Esophagus squamous epithelium (tissue), 5 donors: Measurements from ENCODE around the gene NCOA5. TPM values are rescaled to one million over a fixed set of nuclear protein-coding genes. Genes with fewer than 3 reads are reported as not detected.

Source experiments
- DNase-seq: peaks from one replicate; lab custom pipeline; 2025; lab: John Stamatoyannopoulos, UW
- H3K27ac ChIP-seq, 4 donors: fragments of 200-600 bp; sonication (generic); one replicate each; pipeline ENCODE4 v1.5.1; 2016 to 2019; ENCODE audit warnings: mild to moderate bottlenecking in 1 of 4
- H3K27me3 ChIP-seq, 4 donors: fragments of 200-600 bp; sonication (generic); 1 replicate in 3 of 4; 2 replicates in 1 of 4; pipeline versions ENCODE4 v1.5.1 to v1.6.0; 2017 to 2021; ENCODE audit warnings: antibody characterized with exemption in 1 of 4
- H3K36me3 ChIP-seq, 3 donors: fragments of 200-600 bp; sonication (generic); one replicate each; pipeline ENCODE4 v1.5.1; 2016 to 2019
- H3K4me1 ChIP-seq, 3 donors: fragments of 200-600 bp; sonication (generic); one replicate each; pipeline ENCODE4 v1.5.1; 2017 to 2019
- H3K4me3 ChIP-seq, 4 donors: fragments of 200-600 bp; sonication (generic); 1 replicate in 3 of 4; 2 replicates in 1 of 4; pipeline ENCODE4 v1.5.1; 2016 to 2019; ENCODE audit warnings: mild to moderate bottlenecking in 2 of 4, moderate library complexity in 1 of 4
- H3K9me3 ChIP-seq, 3 donors: fragments of 200-600 bp; sonication (generic); one replicate each; pipeline ENCODE4 v1.5.1; 2016 to 2019
- POLR2A ChIP-seq, 4 donors: fragments of 450-650 bp; IDR thresholded peaks; one replicate each; pipeline ENCODE4 v1.6.1; 2017; ENCODE audit warnings: antibody characterized with exemption in 4 of 4, mild to moderate bottlenecking in 4 of 4, moderate library complexity in 3 of 4
- WGBS, 2 donors: methylation state at CpG; one replicate each; pipeline ENCODE4 v1.1.5; 2018; 5-methylcytosine and 5-hydroxymethylcytosine counted together
- intact Hi-C: fragments of 100-400 bp; cut with DNase I; formaldehyde crosslinking; loops from one replicate; pipeline ENCODE4 v1.15.0; 2022
- total RNA-seq, 4 donors: library from RNA; depleted of rRNA; stranded (reverse); fragments of >200 nt; gene quantifications; one replicate each; pipeline ENCODE4 v1.1.0, GENCODE V29; 2016
- TF ChIP-seq, protein P1 (sequence below), 6 experiments: fragments of 450-650 bp in 4 of 6; fragments of 200-600 bp in 2 of 6; sonication (generic) in 2 of 6; IDR thresholded peaks; one replicate each; pipeline ENCODE4 v1.5.1; 2016 to 2019; ENCODE audit warnings: antibody characterized with exemption in 6 of 6, mild to moderate bottlenecking in 4 of 6, moderate library complexity in 4 of 6
- donor health status: DM: yes; HTN: yes; CAD: no.

The NCOA5 gene
- total RNA-seq, 4 donors from 2014 or later: 20.7 to 29.8 (median 22.3) TPM

DNA sequence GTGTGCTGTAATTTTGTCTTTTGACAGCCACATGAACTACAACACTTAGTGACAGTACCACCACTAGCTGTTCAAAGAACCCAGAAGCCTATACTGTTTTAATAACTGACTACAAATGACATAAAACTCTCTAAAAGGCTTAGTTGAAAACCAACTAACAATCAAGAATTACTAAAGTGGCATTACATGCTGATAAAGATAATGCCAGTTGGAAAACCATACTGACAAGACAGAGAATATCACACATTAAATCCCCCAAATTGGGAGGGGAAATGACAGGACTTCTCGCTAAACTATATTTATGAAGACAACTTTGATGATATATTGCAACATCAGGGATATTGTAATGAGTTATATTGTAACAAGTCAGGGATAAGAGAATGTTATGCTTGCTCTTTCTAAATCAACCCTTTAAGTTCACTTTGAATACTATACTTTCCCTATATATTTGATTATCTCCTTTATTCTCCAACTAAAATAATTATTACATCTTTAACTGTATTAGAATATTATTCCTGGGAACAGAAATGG lies 6.2 kb downstream of the NCOA5 start:
- no peak overlapping the region for H3K4me3 ChIP-seq
- WGBS, 2 donors: 86 to 96% methylated on average over 1 of the region's 1 CpG
- no peak for TF ChIP-seq POLR2A (IDR thresholded peaks at IDR 0.05)
- TF ChIP-seq, protein P1, sequence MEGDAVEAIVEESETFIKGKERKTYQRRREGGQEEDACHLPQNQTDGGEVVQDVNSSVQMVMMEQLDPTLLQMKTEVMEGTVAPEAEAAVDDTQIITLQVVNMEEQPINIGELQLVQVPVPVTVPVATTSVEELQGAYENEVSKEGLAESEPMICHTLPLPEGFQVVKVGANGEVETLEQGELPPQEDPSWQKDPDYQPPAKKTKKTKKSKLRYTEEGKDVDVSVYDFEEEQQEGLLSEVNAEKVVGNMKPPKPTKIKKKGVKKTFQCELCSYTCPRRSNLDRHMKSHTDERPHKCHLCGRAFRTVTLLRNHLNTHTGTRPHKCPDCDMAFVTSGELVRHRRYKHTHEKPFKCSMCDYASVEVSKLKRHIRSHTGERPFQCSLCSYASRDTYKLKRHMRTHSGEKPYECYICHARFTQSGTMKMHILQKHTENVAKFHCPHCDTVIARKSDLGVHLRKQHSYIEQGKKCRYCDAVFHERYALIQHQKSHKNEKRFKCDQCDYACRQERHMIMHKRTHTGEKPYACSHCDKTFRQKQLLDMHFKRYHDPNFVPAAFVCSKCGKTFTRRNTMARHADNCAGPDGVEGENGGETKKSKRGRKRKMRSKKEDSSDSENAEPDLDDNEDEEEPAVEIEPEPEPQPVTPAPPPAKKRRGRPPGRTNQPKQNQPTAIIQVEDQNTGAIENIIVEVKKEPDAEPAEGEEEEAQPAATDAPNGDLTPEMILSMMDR (IDR thresholded peaks at IDR 0.05): no peak
- no peaks in the 10 kb centered on the region for H3K9me3 ChIP-seq
- no peak overlapping the region for H3K27ac ChIP-seq
- H3K36me3 ChIP-seq: peaks cover 0 to 12% (median 0%) of the 10 kb centered on the region in 3 donors
- no peak for DNase-seq
- H3K27me3 ChIP-seq: no peaks in the 10 kb centered on the region
- intact Hi-C loops: no loop called here
- H3K4me1 ChIP-seq: peaks cover 10 to 84% (median 48%) of the 10 kb centered on the region in 3 donors

DNA sequence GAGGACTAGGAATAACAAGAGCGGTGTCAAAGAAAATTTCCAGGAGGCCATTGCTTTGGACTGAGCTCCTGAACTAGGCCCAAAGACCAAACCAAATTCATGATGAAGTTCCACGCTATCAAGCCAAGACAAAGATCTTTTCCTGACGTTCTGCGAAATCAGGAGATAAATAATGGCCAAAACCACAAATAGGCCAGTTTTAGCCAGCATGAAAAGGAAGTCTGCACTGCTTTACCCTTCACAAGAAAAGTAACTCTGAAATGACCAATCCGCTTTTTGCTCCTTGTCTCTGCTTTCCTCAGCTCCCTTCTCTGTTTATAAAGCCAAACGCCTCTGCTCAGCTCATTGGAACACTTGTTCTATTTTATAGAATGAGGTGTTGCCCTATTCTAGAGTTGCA lies 6.7 kb downstream of the NCOA5 start:
- Histone ChIP-seq H3K27ac (no peak overlapping the region), H3K4me1 (peaks cover 10 to 79% (median 43%) of the 10 kb centered on the region in 3 donors), H3K9me3 (no peaks in the 10 kb centered on the region), H3K27me3 (no peaks in the 10 kb centered on the region), H3K36me3 (peaks cover 0 to 17% (median under 1%) of the 10 kb centered on the region in 3 donors), H3K4me3 (no peak overlapping the region)
- WGBS, 2 donors: 76% methylated on average over 6 of the region's 6 CpGs
- no peak for DNase-seq
- TF ChIP-seq POLR2A (IDR thresholded peaks at IDR 0.05): no peak
- TF ChIP-seq, protein P1 (IDR thresholded peaks at IDR 0.05): no peak
- intact Hi-C loops: no loop called here

DNA sequence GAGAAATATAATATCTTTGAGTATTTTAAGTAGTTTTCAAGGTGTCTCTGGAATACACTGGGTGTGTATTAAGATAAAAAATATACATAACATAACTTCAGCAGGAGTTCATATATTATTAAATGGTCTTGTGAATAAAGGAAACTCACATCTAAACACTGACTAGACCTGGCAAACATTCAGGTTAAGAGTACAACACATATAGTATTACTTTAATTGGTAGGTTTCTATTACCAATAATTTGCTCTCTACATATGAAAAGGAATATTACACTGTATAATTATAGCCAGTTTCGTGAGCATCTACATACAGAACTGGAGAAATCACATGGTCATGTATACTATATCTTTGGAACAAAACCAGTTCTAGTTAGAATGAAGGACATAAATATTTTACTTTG lies 8.7 kb downstream of the NCOA5 start:
- no peak overlapping the region for H3K27ac ChIP-seq
- no peaks in the 10 kb centered on the region for H3K9me3 ChIP-seq
- H3K4me3 ChIP-seq: no peak overlapping the region
- TF ChIP-seq POLR2A (IDR thresholded peaks at IDR 0.05): no peak
- TF ChIP-seq, protein P1 (IDR thresholded peaks at IDR 0.05): no peak
- H3K4me1 ChIP-seq: peaks cover 10 to 58% (median 23%) of the 10 kb centered on the region in 3 donors
- intact Hi-C loops: no loop called here
- no peak for DNase-seq
- peaks cover 0 to 36% (median 5%) of the 10 kb centered on the region in 3 donors for H3K36me3 ChIP-seq
- no peaks in the 10 kb centered on the region for H3K27me3 ChIP-seq
- WGBS, 2 donors: 85 to 88% methylated on average over 1 of the region's 1 CpG

DNA sequence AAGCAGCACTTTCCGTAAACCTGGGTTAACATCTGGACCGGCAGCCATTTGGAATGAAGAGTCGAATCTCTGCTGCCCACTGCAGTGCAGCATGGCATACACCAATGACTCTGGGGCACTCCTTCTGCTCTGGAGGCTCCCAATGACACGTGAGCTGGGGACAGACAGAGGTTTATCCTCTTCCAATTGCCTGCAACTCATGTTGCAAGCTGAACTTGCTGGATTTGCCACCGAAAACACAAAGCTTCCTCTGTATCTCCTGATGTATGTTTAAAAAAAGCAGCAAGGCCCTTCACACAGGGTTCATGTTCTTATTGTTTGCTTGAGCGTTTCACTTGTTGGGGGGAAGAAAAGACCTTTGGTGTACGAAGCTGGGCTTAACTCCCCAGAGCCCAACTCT lies 10.8 kb downstream of the NCOA5 start:
- 82 to 86% methylated on average over 6 to 7 of the region's 7 CpGs for WGBS, 2 donors
- Histone ChIP-seq H3K4me3 (no peak overlapping the region), H3K4me1 (peaks cover 0 to 37% (median 10%) of the 10 kb centered on the region in 3 donors), H3K36me3 (peaks cover 0 to 57% (median 14%) of the 10 kb centered on the region in 3 donors), H3K27me3 (no peaks in the 10 kb centered on the region), H3K27ac (no peak overlapping the region), H3K9me3 (no peaks in the 10 kb centered on the region)
- no peak for DNase-seq
- TF ChIP-seq, protein P1 (IDR thresholded peaks at IDR 0.05): no peak
- no peak for TF ChIP-seq POLR2A (IDR thresholded peaks at IDR 0.05)
- intact Hi-C loops: no loop called here

DNA sequence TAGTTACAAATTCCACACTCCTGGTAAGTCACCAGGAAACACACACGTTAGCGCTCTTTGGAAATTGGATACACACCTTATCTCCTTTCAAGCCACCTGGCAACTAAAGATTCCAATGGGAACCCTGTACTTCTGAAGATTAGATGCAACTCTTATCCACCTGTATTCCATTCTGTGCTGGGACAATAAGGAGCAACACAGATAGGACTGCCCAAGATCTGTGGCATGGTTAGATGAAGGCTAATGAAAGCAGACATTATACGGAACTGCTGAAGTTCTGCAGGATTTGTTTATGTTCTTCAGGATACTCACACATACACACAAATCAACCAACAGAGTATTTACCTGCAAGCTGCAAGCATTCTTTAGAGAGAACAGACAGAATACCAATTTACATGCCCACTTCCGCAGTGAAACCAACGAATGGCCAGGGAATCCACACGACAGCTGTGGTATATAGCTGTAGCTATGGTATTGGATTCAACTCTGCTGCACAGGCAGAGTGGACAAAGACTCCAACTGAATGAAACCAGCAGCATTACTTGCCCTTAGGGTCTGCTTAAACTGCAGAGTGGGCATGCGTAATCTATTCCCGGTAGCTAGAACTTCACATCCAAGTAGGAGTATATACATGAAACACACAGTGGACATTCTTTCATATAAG lies 12.0 kb downstream of the NCOA5 start:
- H3K36me3 ChIP-seq: peaks cover 0 to 64% (median 14%) of the 10 kb centered on the region in 3 donors
- H3K4me1 ChIP-seq: peaks cover 0 to 25% (median 3%) of the 10 kb centered on the region in 3 donors
- intact Hi-C loops: no loop called here
- H3K27me3 ChIP-seq: no peaks in the 10 kb centered on the region
- H3K27ac ChIP-seq: no peak overlapping the region
- TF ChIP-seq POLR2A (IDR thresholded peaks at IDR 0.05): no peak
- TF ChIP-seq, protein P1 (IDR thresholded peaks at IDR 0.05): no peak
- no peak for DNase-seq
- no peak overlapping the region for H3K4me3 ChIP-seq
- whole genome bisulfite sequencing, 2 donors: 82 to 92% methylated on average over 7 to 8 of the region's 8 CpGs
- H3K9me3 ChIP-seq: no peaks in the 10 kb centered on the region
